B cell (primary cell): Measurements from ENCODE around the gene HIRIP3. TPM values are rescaled to one million over a fixed set of nuclear protein-coding genes. Genes with fewer than 3 reads are reported as not detected.
A peak's percentile ranks its signal among the peaks of the same experiment; 100 is the strongest.

Source experiments
- ATAC-seq: fragments of 200-7000 bp; cut with Tn5 transposase; one replicate; pipeline ENCODE4 v1.10.0; 2021; ENCODE audit warnings: low read depth, mild to moderate bottlenecking, moderate number of reproducible peaks, moderate library complexity
- CTCF ChIA-PET: fragments of 350-600 bp; sonication (Branson Sonifier 250); formaldehyde crosslinking; loops from one replicate; lab custom pipeline; 2021; ENCODE audit warnings: antibody characterized with exemption, inconsistent platforms; lab: Charles Lee
- POLR2A ChIA-PET: fragments of 350-600 bp; sonication (Branson Sonifier 250); formaldehyde crosslinking; loops from one replicate; lab custom pipeline; 2021; ENCODE audit warnings: antibody characterized with exemption; lab: Charles Lee
- DNase-seq: peaks from one replicate; pipeline ENCODE4 v3.0.0; 2013
- H2AFZ ChIP-seq: 2 replicates; pipeline ENCODE4 v1.6.1; 2012; ENCODE audit warnings: mild to moderate bottlenecking, low read depth, low read length; ENCODE audit not compliant: insufficient read depth, poor library complexity, severe bottlenecking
- H3K27ac ChIP-seq, 2 donors: 1 replicate in 1 of 2; 2 replicates in 1 of 2; pipeline ENCODE4 v1.5.1; 2012 to 2013; ENCODE audit warnings: low read length in 2 of 2, mild to moderate bottlenecking in 2 of 2, moderate library complexity in 1 of 2
- H3K27me3 ChIP-seq, 4 experiments: fragments of 200-600 bp in 1 of 4; sonication (generic) in 1 of 4; replicated peaks in 1 of 4; 1 replicate in 2 of 4; 2 replicates in 2 of 4; pipeline versions ENCODE4 v1.6.1 to v1.7.0; 2013 to 2016; ENCODE audit warnings: low read length in 3 of 4, mild to moderate bottlenecking in 2 of 4, mixed read lengths in 1 of 4, moderate library complexity in 1 of 4; ENCODE audit not compliant: insufficient read depth in 4 of 4, control insufficient read depth in 3 of 4; ENCODE audit errors: control extremely low read depth in 1 of 4
- H3K36me3 ChIP-seq, 2 experiments: replicated peaks in 1 of 2; 1 replicate in 1 of 2; 2 replicates in 1 of 2; pipeline versions ENCODE4 v1.6.1 to v1.7.1; 2013; ENCODE audit warnings: low read length in 1 of 2; ENCODE audit not compliant: insufficient read depth in 2 of 2, control insufficient read depth in 1 of 2; ENCODE audit errors: control extremely low read depth in 1 of 2, extremely low read depth in 1 of 2
- H3K4me1 ChIP-seq, 2 donors: fragments of 200-600 bp in 1 of 2; sonication (generic) in 1 of 2; 1 replicate in 1 of 2; 2 replicates in 1 of 2; pipeline versions ENCODE4 v1.5.1 to v1.6.1; 2013 to 2017; ENCODE audit warnings: low read length in 2 of 2; ENCODE audit not compliant: control insufficient read depth in 2 of 2, insufficient read depth in 2 of 2
- H3K4me2 ChIP-seq: replicated peaks from 2 replicates; pipeline ENCODE3; 2012; ENCODE audit warnings: mild to moderate bottlenecking, low read depth, low read length; ENCODE audit not compliant: poor library complexity, severe bottlenecking
- H3K4me3 ChIP-seq, 5 experiments: fragments of 200-600 bp in 1 of 5; sonication (generic) in 1 of 5; 1 replicate in 3 of 5; 2 replicates in 2 of 5; pipeline versions ENCODE4 v1.5.1 to v1.7.0; 2011 to 2016; ENCODE audit warnings: low read length in 4 of 5, mild to moderate bottlenecking in 4 of 5, low read depth in 2 of 5, control low read depth in 1 of 5, moderate library complexity in 1 of 5; ENCODE audit not compliant: insufficient read depth in 1 of 5; ENCODE audit errors: control extremely low read depth in 1 of 5, extremely low read depth in 1 of 5
- H3K79me2 ChIP-seq: fragments of 200-600 bp; sonication (generic); one replicate; pipeline ENCODE4 v1.6.0; 2016; ENCODE audit warnings: low read length; ENCODE audit not compliant: control insufficient read depth, insufficient read depth
- H3K9ac ChIP-seq: fragments of 200-600 bp; sonication (generic); 2 replicates; pipeline ENCODE4 v1.6.1; 2017; ENCODE audit warnings: mild to moderate bottlenecking, low read length, moderate library complexity
- H3K9me3 ChIP-seq, 3 donors: one replicate each; pipeline versions ENCODE4 v1.6.1 to v1.7.1; 2013; ENCODE audit warnings: low read length in 2 of 3; ENCODE audit not compliant: control insufficient read depth in 2 of 3, insufficient read depth in 1 of 3; ENCODE audit errors: control extremely low read depth in 1 of 3
- H4K20me1 ChIP-seq: 2 replicates; pipeline ENCODE4 v1.6.0; 2012; ENCODE audit warnings: mild to moderate bottlenecking, low read length; ENCODE audit not compliant: insufficient read depth, control insufficient read depth, poor library complexity, severe bottlenecking
- H3K27ac Mint-ChIP-seq: one replicate; pipeline ENCODE4 v1.8.0; 2021; ENCODE audit warnings: mixed read lengths
- H3K27me3 Mint-ChIP-seq: one replicate; pipeline ENCODE4 v1.8.0; 2021; ENCODE audit warnings: mixed read lengths
- H3K4me1 Mint-ChIP-seq: one replicate; pipeline ENCODE4 v1.8.0; 2021; ENCODE audit warnings: mixed read lengths
- H3K4me3 Mint-ChIP-seq: one replicate; pipeline ENCODE4 v1.8.0; 2021; ENCODE audit warnings: mixed read lengths
- H3K9me3 Mint-ChIP-seq: one replicate; pipeline ENCODE4 v1.8.0; 2022; ENCODE audit warnings: mixed read lengths; ENCODE audit not compliant: insufficient read depth
- EZH2 ChIP-seq: IDR thresholded peaks from 2 replicates; pipeline ENCODE4 v1.6.1; 2012; ENCODE audit warnings: borderline replicate concordance, low read depth, mild to moderate bottlenecking, moderate library complexity, low read length; ENCODE audit not compliant: insufficient read depth, poor library complexity, severe bottlenecking
- WGBS: methylation state at CpG from one replicate; pipeline ENCODE4 v1.1.5; 2013; ENCODE audit warnings: missing lambda C conversion rate; ENCODE audit not compliant: insufficient coverage; 5-methylcytosine and 5-hydroxymethylcytosine counted together
- intact Hi-C: fragments of 100-400 bp; cut with micrococcal nuclease; formaldehyde crosslinking; loops from one replicate; pipeline ENCODE4 v1.10.0; 2022
- polyA plus RNA-seq: library from polyadenylated mRNA; depleted of rRNA; stranded (reverse); fragments of >200 nt; gene quantifications from 2 replicates; pipeline ENCODE4 v1.2.3, GENCODE V29; 2012
- total RNA-seq, 2 donors: library from RNA; stranded (reverse); fragments of 120-200 nt in 1 of 2; gene quantifications; 1 replicate in 1 of 2; 2 replicates in 1 of 2; pipeline versions ENCODE4 v1.2.3 to v1.2.4, GENCODE V29; 2013 to 2022
- TF ChIP-seq, protein P1 (sequence below): fragments of 200-600 bp; IDR thresholded peaks from one replicate; pipeline ENCODE4 v1.8.0; 2022; ENCODE audit warnings: antibody characterized with exemption, mild to moderate bottlenecking

Gene HIRIP3
- total and polyA plus RNA-seq, 2 donors (not counting 1 experiment from before 2014, with no cell fraction given), result 12.2 to 13.9 TPM

- no peak overlapping the region for H3K4me3 ChIP-seq
- no peak overlapping the region for H3K27ac Mint-ChIP-seq
- H3K4me2 ChIP-seq, result no peak overlapping the region
- H3K9me3 Mint-ChIP-seq, result no peaks in the 10 kb centered on the region
- ChIA-PET POLR2A (no interaction called here), CTCF (no interaction called here)
- H3K79me2 ChIP-seq, result peaks cover 41% of the 10 kb centered on the region
- no peaks in the 10 kb centered on the region for H3K27me3 Mint-ChIP-seq
- H3K4me3 Mint-ChIP-seq, result no peak overlapping the region
- H3K36me3 ChIP-seq, result peaks cover 2 to 45% of the 10 kb centered on the region in 2 experiments
- H3K27me3 ChIP-seq, result no peaks in the 10 kb centered on the region
- DNase-seq (no peak), ATAC-seq (no peak)
- H3K4me1 Mint-ChIP-seq, result peaks cover 36% of the 10 kb centered on the region
- H3K9me3 ChIP-seq, result no peaks in the 10 kb centered on the region
- intact Hi-C loops, result no loop called here
- H4K20me1 ChIP-seq, result peaks cover 16% of the 10 kb centered on the region
- no peak overlapping the region for H3K27ac ChIP-seq
- TF ChIP-seq, protein P1, sequence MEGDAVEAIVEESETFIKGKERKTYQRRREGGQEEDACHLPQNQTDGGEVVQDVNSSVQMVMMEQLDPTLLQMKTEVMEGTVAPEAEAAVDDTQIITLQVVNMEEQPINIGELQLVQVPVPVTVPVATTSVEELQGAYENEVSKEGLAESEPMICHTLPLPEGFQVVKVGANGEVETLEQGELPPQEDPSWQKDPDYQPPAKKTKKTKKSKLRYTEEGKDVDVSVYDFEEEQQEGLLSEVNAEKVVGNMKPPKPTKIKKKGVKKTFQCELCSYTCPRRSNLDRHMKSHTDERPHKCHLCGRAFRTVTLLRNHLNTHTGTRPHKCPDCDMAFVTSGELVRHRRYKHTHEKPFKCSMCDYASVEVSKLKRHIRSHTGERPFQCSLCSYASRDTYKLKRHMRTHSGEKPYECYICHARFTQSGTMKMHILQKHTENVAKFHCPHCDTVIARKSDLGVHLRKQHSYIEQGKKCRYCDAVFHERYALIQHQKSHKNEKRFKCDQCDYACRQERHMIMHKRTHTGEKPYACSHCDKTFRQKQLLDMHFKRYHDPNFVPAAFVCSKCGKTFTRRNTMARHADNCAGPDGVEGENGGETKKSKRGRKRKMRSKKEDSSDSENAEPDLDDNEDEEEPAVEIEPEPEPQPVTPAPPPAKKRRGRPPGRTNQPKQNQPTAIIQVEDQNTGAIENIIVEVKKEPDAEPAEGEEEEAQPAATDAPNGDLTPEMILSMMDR, result no peak
- no peak for TF ChIP-seq EZH2
- no peak overlapping the region for H2AFZ ChIP-seq
- WGBS, result 98% methylated on average over 6 of the region's 9 CpGs
- H3K9ac ChIP-seq, result no peak overlapping the region
- H3K4me1 ChIP-seq, result peaks cover 31 to 38% of the 10 kb centered on the region in 2 donors
Measured at GRCh38 chr16:29977063-29977825, 18.2 kb downstream of the HIRIP3 start.

- Mint-ChIP-seq H3K4me1 (peaks cover 36% of the 10 kb centered on the region), H3K4me3 (peak overlapping the region; percentile 95), H3K9me3 (no peaks in the 10 kb centered on the region), H3K27ac (peak overlapping the region; percentile 50), H3K27me3 (no peaks in the 10 kb centered on the region)
- Histone ChIP-seq H3K27ac (peak overlapping the region in 1 of 2 donors; percentile 15), H3K27me3 (no peaks in the 10 kb centered on the region), H4K20me1 (peaks cover 16% of the 10 kb centered on the region), H3K4me3 (no peak overlapping the region), H3K4me1 (peaks cover 31 to 38% of the 10 kb centered on the region in 2 donors), H3K9me3 (no peaks in the 10 kb centered on the region), H2AFZ (no peak overlapping the region), H3K4me2 (peak overlapping the region; percentile 98), H3K9ac (no peak overlapping the region), H3K79me2 (peaks cover 41% of the 10 kb centered on the region), H3K36me3 (peaks cover 2 to 32% of the 10 kb centered on the region in 2 experiments)
- DNase-seq, result no peak
- no peak for TF ChIP-seq EZH2
- TF ChIP-seq, protein P1, result no peak
- CTCF ChIA-PET, result interaction anchor here (0.6 to 1.3 kb wide), 4 partner anchors 10 to 285 kb away, joined by 3 to 4 read pairs (median 4); no protein-coding TSS in a partner anchor
- POLR2A ChIA-PET, result no interaction called here
- 17% methylated on average over 6 of the region's 6 CpGs for WGBS
- no peak for ATAC-seq
- intact Hi-C loops, result no loop called here
Measured at GRCh38 chr16:29975811-29976511, 19.5 kb downstream of the HIRIP3 start.
